Esophagus squamous epithelium (tissue), 4 donors: ENCODE data around the gene CLUH.

Experiments
- CTCF ChIP-seq, 6 experiments: fragments of 450-650 bp in 4 of 6; fragments of 200-600 bp in 2 of 6; sonication (generic) in 2 of 6; IDR thresholded peaks; one replicate each; pipeline ENCODE4 v1.5.1; 2016 to 2019; ENCODE audit warnings: antibody characterized with exemption in 6 of 6, mild to moderate bottlenecking in 4 of 6, moderate library complexity in 4 of 6
- POLR2A ChIP-seq, 4 donors: fragments of 450-650 bp; IDR thresholded peaks; one replicate each; pipeline ENCODE4 v1.6.1; 2017; ENCODE audit warnings: antibody characterized with exemption in 4 of 4, mild to moderate bottlenecking in 4 of 4, moderate library complexity in 3 of 4

DNA sequence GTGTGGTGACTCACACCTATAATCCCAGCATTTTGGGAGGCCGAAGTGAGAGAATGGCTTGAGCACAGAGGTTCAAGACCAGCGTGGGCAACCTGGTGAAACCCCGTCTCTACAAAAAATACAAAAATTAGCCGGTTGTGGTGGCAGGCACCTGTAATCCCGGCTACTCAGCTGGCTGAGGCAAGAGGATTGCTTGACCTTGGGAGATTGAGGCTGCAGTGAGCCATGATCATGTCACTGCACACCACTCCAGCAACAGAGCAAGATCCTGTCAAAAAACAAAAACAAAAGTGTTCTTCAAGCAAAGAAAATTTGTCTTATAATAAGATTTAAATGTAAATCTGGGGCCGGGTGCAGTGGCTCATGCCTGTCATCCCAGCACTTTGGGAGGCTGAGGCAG lies 66.6 kb downstream of the CLUH start:
- TF ChIP-seq CTCF (IDR thresholded peaks at IDR 0.05) (no peak), POLR2A (IDR thresholded peaks at IDR 0.05) (no peak)
